Astrocyte of the cerebellum (primary cell): ENCODE results near the gene RNF19B.

Experiments
- DNase-seq: peaks from one replicate; pipeline ENCODE4 v3.0.0-alpha.2; 2011; ENCODE audit warnings: low read depth
- H3K4me3 ChIP-seq: 2 replicates; pipeline ENCODE4 v1.5.1; 2011; ENCODE audit warnings: mild to moderate bottlenecking, low read depth, low read length, moderate library complexity
- in situ Hi-C: cut with HindIII; loops from 2 replicates; pipeline ENCODE4 v1.10.0; 2017; ENCODE audit warnings: low sequenced_read_pairs
- TF ChIP-seq, protein P1 (sequence below): IDR thresholded peaks from 2 replicates; pipeline ENCODE4 v1.5.1; 2012; ENCODE audit warnings: low read length, low read depth, moderate library complexity, mild to moderate bottlenecking; ENCODE audit errors: missing control alignments

The RNF19B gene

DNA sequence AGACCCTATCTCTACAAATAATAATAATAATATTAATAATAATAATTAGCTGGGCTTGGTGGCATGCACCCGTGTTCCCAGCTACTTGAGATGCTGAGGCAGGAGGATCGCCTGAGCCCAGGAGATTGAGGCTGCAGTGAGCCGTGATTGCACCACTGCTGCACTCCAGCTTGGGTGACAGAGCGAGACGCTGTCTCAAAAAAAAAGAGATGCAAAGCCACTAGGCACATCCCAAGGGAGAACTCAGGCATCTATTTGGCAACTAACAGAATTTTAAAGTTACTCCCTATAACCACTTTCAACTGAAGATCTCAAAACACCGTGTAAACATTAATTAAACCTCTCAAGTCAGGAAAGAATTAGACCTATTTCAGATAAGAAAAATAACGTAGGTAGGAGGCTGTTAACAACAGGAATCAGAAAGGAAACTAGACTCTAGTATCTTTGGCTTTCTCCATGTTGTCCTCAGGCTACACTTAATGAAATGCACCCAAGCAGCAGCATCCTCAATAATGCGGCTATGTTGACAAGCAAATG, 3.7 kb downstream of the RNF19B start:
- TF ChIP-seq, protein P1, sequence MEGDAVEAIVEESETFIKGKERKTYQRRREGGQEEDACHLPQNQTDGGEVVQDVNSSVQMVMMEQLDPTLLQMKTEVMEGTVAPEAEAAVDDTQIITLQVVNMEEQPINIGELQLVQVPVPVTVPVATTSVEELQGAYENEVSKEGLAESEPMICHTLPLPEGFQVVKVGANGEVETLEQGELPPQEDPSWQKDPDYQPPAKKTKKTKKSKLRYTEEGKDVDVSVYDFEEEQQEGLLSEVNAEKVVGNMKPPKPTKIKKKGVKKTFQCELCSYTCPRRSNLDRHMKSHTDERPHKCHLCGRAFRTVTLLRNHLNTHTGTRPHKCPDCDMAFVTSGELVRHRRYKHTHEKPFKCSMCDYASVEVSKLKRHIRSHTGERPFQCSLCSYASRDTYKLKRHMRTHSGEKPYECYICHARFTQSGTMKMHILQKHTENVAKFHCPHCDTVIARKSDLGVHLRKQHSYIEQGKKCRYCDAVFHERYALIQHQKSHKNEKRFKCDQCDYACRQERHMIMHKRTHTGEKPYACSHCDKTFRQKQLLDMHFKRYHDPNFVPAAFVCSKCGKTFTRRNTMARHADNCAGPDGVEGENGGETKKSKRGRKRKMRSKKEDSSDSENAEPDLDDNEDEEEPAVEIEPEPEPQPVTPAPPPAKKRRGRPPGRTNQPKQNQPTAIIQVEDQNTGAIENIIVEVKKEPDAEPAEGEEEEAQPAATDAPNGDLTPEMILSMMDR = no peak
- in situ Hi-C loops = no loop called here
- H3K4me3 ChIP-seq = no peak overlapping the region
- DNase-seq = no peak

DNA sequence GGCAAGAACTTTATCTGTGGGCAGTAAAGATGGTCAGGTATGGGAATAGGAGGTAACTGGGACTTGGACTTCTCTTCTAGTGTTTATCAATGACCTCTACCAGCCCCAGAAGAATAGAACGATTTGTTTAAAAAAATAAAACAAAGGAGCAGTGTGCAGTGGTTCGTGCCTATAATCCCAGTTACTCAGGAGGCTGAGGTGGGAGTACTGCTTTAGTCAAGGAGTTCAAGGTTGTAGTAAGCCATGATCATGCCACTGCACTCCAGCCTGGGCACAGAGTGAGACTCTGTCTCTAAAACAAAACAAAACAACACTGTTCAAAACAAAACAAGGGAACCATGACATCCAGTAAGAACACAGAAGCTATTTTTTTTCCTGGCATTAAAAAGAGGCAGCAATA, 4.3 kb downstream of the RNF19B start:
- TF ChIP-seq, protein P1 = no peak
- no peak for DNase-seq
- no peak overlapping the region for H3K4me3 ChIP-seq
- in situ Hi-C loops = no loop called here

DNA sequence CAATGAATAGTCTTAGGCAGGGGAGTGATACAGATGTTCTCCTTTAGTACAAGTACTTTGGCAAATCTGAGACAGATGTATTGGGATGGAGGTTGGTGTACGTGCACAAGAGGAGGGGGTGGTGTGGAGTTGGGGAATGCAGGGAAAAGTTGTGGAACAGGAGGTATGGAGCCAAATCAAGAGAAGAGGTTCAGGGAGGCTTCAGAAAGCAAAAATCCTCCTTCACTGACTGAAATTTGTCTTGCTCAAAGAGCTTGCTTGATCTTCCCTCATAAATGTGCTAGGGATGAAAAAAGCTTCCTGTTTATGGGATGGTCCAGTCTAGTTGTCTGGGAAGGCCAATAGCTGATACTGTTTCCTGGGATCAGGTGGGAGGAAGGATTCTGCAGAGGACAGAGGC, 5.8 kb downstream of the RNF19B start:
- H3K4me3 ChIP-seq = no peak overlapping the region
- TF ChIP-seq, protein P1 = no peak
- no peak for DNase-seq
- in situ Hi-C loops = no loop called here

DNA sequence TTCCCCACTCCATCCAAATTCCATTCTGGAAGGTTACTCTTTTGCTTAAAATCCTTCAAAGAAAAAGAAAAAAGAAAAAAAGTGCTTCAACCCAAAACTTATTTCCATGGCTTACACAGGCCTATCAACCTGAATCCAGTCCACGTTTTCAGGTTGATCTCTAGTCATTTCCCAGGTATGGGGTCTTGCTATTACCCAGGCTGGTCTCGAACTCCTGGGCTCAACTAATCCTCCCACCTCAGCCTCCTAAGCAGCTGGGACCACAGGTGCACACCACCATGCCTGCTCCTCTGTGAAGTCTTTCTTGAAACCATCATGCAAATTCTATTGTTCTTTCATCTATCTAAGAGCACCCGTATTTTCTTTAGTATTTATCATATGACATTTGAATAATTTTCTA, 7.6 kb downstream of the RNF19B start:
- TF ChIP-seq, protein P1 = no peak
- DNase-seq = no peak
- no peak overlapping the region for H3K4me3 ChIP-seq
- in situ Hi-C loops = no loop called here

DNA sequence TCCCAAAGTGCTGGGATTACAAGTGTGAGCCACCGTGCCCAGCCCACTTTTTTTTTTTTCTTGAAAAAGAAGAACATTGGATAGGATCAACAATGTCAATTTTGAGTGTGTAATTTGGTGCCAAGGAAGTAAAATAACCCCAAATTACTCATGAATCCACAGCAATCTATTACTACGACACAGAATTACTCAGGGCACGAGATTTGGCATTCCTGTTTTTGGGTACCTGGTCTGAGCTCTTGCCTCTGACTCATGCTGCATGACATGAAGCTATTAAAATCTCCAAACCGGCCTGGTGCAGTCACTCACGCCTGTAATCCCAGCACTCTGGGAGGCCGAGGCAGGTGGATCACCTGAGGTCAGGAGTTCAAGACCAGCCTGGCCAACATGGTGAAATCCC, 10.4 kb downstream of the RNF19B start:
- TF ChIP-seq, protein P1 = no peak
- DNase-seq = no peak
- H3K4me3 ChIP-seq = no peak overlapping the region
- in situ Hi-C loops = no loop called here

DNA sequence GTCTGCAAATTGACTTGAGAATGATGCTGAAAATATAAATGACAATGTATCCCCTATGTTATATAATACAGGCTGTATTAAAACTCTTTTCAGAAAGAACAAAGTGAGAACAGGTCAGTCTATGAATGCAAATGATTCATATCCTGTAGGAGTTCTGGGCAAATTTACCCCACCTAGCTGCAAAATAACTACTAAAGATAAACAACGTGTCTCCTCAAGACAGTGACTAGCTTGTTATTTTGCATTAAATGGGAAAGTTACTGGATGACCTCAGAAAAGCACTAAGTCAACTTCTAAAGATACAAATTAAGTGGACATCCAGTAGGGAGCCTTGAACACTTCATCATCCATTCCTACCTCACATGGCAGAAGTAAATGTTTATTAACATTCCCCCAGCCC, 11.1 kb downstream of the RNF19B start:
- DNase-seq = peak; percentile 8
- TF ChIP-seq, protein P1 = no peak
- no peak overlapping the region for H3K4me3 ChIP-seq
- in situ Hi-C loops = no loop called here

DNA sequence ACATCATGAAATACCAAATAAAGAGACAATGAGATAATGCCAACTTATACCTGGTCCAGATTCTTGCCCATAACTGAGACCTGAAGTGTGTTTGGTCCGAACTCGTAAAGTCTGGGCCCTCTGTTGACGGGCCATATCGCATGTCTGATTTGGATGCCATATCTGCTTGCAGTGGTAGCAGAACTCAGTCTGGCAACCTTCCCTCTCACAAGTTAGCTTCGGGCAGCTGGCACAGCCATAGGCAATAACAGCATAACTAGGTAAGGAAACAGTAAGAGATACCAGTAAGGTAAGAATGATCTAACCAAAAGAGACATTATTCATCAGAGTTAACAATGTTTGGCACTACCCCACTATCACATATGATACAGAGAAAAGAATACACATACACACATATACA, 15.1 kb downstream of the RNF19B start:
- no peak overlapping the region for H3K4me3 ChIP-seq
- no peak for DNase-seq
- TF ChIP-seq, protein P1 = no peak
- in situ Hi-C loops = no loop called here
